Kidney (tissue), 14 donors: ENCODE measurements around the gene WBP11. TPM values are rescaled to one million over a fixed set of nuclear protein-coding genes. Genes with fewer than 3 reads are reported as not detected.

Experiments
- DNase-seq, 5 donors: peaks; one replicate each; pipeline ENCODE4 v3.0.0-alpha.2; 2013 to 2020
- FAIRE-seq: peaks from 2 replicates; lab custom pipeline; 2012; peaks lifted over from hg19 to GRCh38; lab: Jason Lieb, UNC
- H3K27ac ChIP-seq, 2 donors: one replicate each; pipeline ENCODE4 v1.7.0; 2013; ENCODE audit warnings: low read depth in 2 of 2, low read length in 2 of 2, inconsistent platforms in 1 of 2
- H3K27me3 ChIP-seq: one replicate; pipeline ENCODE4 v1.7.1; 2013; ENCODE audit warnings: low read length, inconsistent platforms; ENCODE audit not compliant: control insufficient read depth, insufficient read depth
- H3K36me3 ChIP-seq, 3 donors: one replicate each; pipeline versions ENCODE4 v1.7.0 to v1.7.1; 2013; ENCODE audit warnings: low read length in 3 of 3, control low read depth in 1 of 3, inconsistent platforms in 1 of 3; ENCODE audit not compliant: insufficient read depth in 3 of 3, control insufficient read depth in 2 of 3
- H3K4me1 ChIP-seq, 3 donors: one replicate each; pipeline versions ENCODE4 v1.7.0 to v1.7.1; 2013; ENCODE audit warnings: low read length in 3 of 3, inconsistent platforms in 1 of 3, low read depth in 1 of 3; ENCODE audit not compliant: control insufficient read depth in 2 of 3, insufficient read depth in 2 of 3
- H3K4me3 ChIP-seq, 3 donors: one replicate each; pipeline versions ENCODE4 v1.7.0 to v1.8.1; 2013; ENCODE audit warnings: low read length in 3 of 3, control low read depth in 1 of 3, inconsistent platforms in 1 of 3
- H3K9ac ChIP-seq, 3 donors: one replicate each; pipeline versions ENCODE4 v1.7.0 to v1.7.1; 2013; ENCODE audit warnings: low read length in 3 of 3, control low read depth in 1 of 3, inconsistent platforms in 1 of 3
- H3K9me3 ChIP-seq, 3 donors: one replicate each; pipeline versions ENCODE4 v1.7.0 to v1.7.1; 2013; ENCODE audit warnings: low read length in 3 of 3, control low read depth in 1 of 3, inconsistent platforms in 1 of 3; ENCODE audit not compliant: control insufficient read depth in 2 of 3, insufficient read depth in 1 of 3
- CTCF ChIP-seq: IDR thresholded peaks from 3 replicates; pipeline ENCODE4 v1.5.1; 2012; ENCODE audit warnings: mild to moderate bottlenecking, moderate library complexity, borderline replicate concordance; ENCODE audit not compliant: insufficient read depth; ENCODE audit errors: extremely low read depth
- intact Hi-C: fragments of 100-400 bp; cut with DNase I; formaldehyde crosslinking; loops from one replicate; pipeline ENCODE4 v1.11.1; 2022
- polyA plus RNA-seq: library from polyadenylated mRNA; stranded (reverse); fragments of 350-450 nt; fragmentation: Illumina TruSeq; extraction: RNeasy Lipid Tissue Mini Kit (QIAGEN cat#74804); gene quantifications from one replicate; pipeline ENCODE4 v1.2.3, GENCODE V29; 2014; ENCODE audit warnings: low read depth, low replicate concordance; ENCODE audit not compliant: insufficient read depth
- total RNA-seq: library from RNA; stranded (reverse); fragmentation: NEBNext Ultra II Directional; extraction: Animal tissue kit (Norgen Biotek cat#: 25700); gene quantifications from one replicate; pipeline ENCODE4 v1.2.1, GENCODE V29; 2021
- donor health status: control.
- donor health status: control.
- donor health status: control.
- donor health status: control.
- donor health status: control.
- donor health status: DM: yes; HTN: yes; CAD: no.
- donor health status: Normal renal cell carcinoma (clear cell type).

The WBP11 gene
- total and polyA plus RNA-seq, 2 donors from 2014 or later, result 17.6 to 55.5 TPM

- no peaks in the 10 kb centered on the region for H3K9me3 ChIP-seq
- no peak overlapping the region for H3K4me3 ChIP-seq
- H3K27me3 ChIP-seq, result no peaks in the 10 kb centered on the region
- H3K9ac ChIP-seq, result no peak overlapping the region
- DNase-seq (no peak), FAIRE-seq (no peak)
- TF ChIP-seq CTCF, result no peak
- H3K4me1 ChIP-seq, result no peaks in the 10 kb centered on the region
- H3K36me3 ChIP-seq, result peaks cover 0 to 16% (median 7%) of the 10 kb centered on the region in 3 donors
- no peak overlapping the region for H3K27ac ChIP-seq
- intact Hi-C loops, result no loop called here
Observed at GRCh38 chr12:14782756-14783155, 20.5 kb downstream of the WBP11 start.

- no peaks in the 10 kb centered on the region for H3K4me1 ChIP-seq
- no peaks in the 10 kb centered on the region for H3K9me3 ChIP-seq
- no peaks in the 10 kb centered on the region for H3K27me3 ChIP-seq
- FAIRE-seq (no peak), DNase-seq (no peak)
- no peak for TF ChIP-seq CTCF
- no peak overlapping the region for H3K27ac ChIP-seq
- no peak overlapping the region for H3K4me3 ChIP-seq
- H3K9ac ChIP-seq, result no peak overlapping the region
- peaks cover 0 to 5% (median 5%) of the 10 kb centered on the region in 3 donors for H3K36me3 ChIP-seq
- intact Hi-C loops, result no loop called here
Observed at GRCh38 chr12:14781563-14781962, 21.7 kb downstream of the WBP11 start.

GRCh38 chr12:14780859-14781258 is 22.4 kb downstream of the WBP11 start:
- Histone ChIP-seq H3K27ac (no peak overlapping the region), H3K9ac (no peak overlapping the region), H3K4me1 (no peaks in the 10 kb centered on the region), H3K36me3 (peaks cover 0 to 5% (median 0%) of the 10 kb centered on the region in 3 donors), H3K27me3 (no peaks in the 10 kb centered on the region), H3K9me3 (no peaks in the 10 kb centered on the region), H3K4me3 (no peak overlapping the region)
- DNase-seq (no peak), FAIRE-seq (no peak)
- no peak for TF ChIP-seq CTCF
- intact Hi-C loops, result no loop called here

GRCh38 chr12:14779834-14780233 is 23.4 kb downstream of the WBP11 start:
- Histone ChIP-seq H3K4me3 (no peak overlapping the region), H3K27ac (no peak overlapping the region), H3K9ac (no peak overlapping the region), H3K27me3 (no peaks in the 10 kb centered on the region), H3K36me3 (peaks cover 0 to 2% (median 0%) of the 10 kb centered on the region in 3 donors), H3K4me1 (peaks cover 0 to 4% (median 0%) of the 10 kb centered on the region in 3 donors), H3K9me3 (no peaks in the 10 kb centered on the region)
- TF ChIP-seq CTCF, result no peak
- intact Hi-C loops, result no loop called here
- no peak for FAIRE-seq
- no peak for DNase-seq
